GM12873 (cell line): ENCODE data around the gene JAG1.

Source experiments
- CTCF ChIP-seq: IDR thresholded peaks from 2 replicates; pipeline ENCODE4 v1.5.1; 2012; ENCODE audit warnings: low read depth, mild to moderate bottlenecking, moderate library complexity, low read length, control low read depth; ENCODE audit not compliant: insufficient read depth; ENCODE audit errors: missing control alignments

The JAG1 gene

GRCh38 chr20:10708351-10709185 is 34.8 kb upstream of the JAG1 start:
- TF ChIP-seq CTCF, result no peak

GRCh38 chr20:10707791-10708190 is 34.0 kb upstream of the JAG1 start:
- TF ChIP-seq CTCF, result no peak

GRCh38 chr20:10707068-10707467 is 33.3 kb upstream of the JAG1 start:
- no peak for TF ChIP-seq CTCF

- no peak for TF ChIP-seq CTCF
Observed at GRCh38 chr20:10706460-10706811, 32.6 kb upstream of the JAG1 start.

- TF ChIP-seq CTCF, result no peak
Observed at GRCh38 chr20:10705801-10706459, 32.1 kb upstream of the JAG1 start.

GRCh38 chr20:10701607-10702006 is 27.8 kb upstream of the JAG1 start:
- no peak for TF ChIP-seq CTCF

- no peak for TF ChIP-seq CTCF
Observed at GRCh38 chr20:10699941-10700340, 26.1 kb upstream of the JAG1 start.
